Endothelial cell of umbilical vein (primary cell): ENCODE results near the gene TLN1. TPM values are rescaled to one million over a fixed set of nuclear protein-coding genes. Genes with fewer than 3 reads are reported as not detected.

Source experiments
- BruUV-seq: library from RNA; stranded (reverse); fragments of 400-500 nt; replicated peaks from 2 replicates; lab custom pipeline; 2021; lab: Mats Ljungman, UMichigan
- CTCF ChIA-PET: fragments of 300-600, 350-600 bp; sonication (Branson Sonifier 250); formaldehyde crosslinking; loops from one replicate; lab custom pipeline; 2021; ENCODE audit warnings: antibody characterized with exemption, inconsistent platforms; lab: Charles Lee
- POLR2A ChIA-PET: fragments of 300-600, 350-600 bp; sonication (Branson Sonifier 250); formaldehyde crosslinking; loops from one replicate; lab custom pipeline; 2021; ENCODE audit warnings: antibody characterized with exemption, inconsistent platforms; lab: Charles Lee
- DNase-seq: peaks from one replicate; pipeline ENCODE4 v3.0.0-alpha.2; 2011; ENCODE audit warnings: low read depth, low spot score
- FAIRE-seq: peaks from 2 replicates; lab custom pipeline; 2011; peaks lifted over from hg19 to GRCh38; lab: Jason Lieb, UNC
- H2AFZ ChIP-seq: 2 replicates; pipeline ENCODE4 v1.6.0; 2012; ENCODE audit warnings: low read depth, low read length, control low read depth, inconsistent platforms
- H3K27ac ChIP-seq: 2 replicates; pipeline ENCODE4 v1.5.1; 2011; ENCODE audit warnings: low read depth, mild to moderate bottlenecking, control low read depth, low read length, moderate library complexity; ENCODE audit not compliant: insufficient read depth
- H3K27me3 ChIP-seq, 2 experiments: 2 replicates each; pipeline versions ENCODE4 v1.6.0 to v1.6.1; 2011; ENCODE audit warnings: low read length in 2 of 2, mixed read lengths in 1 of 2; ENCODE audit not compliant: control insufficient read depth in 2 of 2, insufficient read depth in 2 of 2
- H3K36me3 ChIP-seq, 2 experiments: 2 replicates in 1 of 2; 3 replicates in 1 of 2; pipeline ENCODE4 v1.5.1; 2011; ENCODE audit warnings: low read length in 2 of 2, mild to moderate bottlenecking in 1 of 2, moderate library complexity in 1 of 2; ENCODE audit not compliant: control insufficient read depth in 2 of 2, insufficient read depth in 2 of 2; ENCODE audit errors: extremely low read depth in 1 of 2
- H3K4me1 ChIP-seq: 3 replicates; pipeline ENCODE4 v1.5.1; 2011; ENCODE audit warnings: mild to moderate bottlenecking, low read length; ENCODE audit not compliant: control insufficient read depth, insufficient read depth; ENCODE audit errors: extremely low read depth
- H3K4me2 ChIP-seq: 2 replicates; pipeline ENCODE4 v1.6.1; 2011; ENCODE audit warnings: low read length, control low read depth, mixed read lengths; ENCODE audit not compliant: insufficient read depth
- H3K4me3 ChIP-seq, 3 experiments: fragments of 200-600 bp in 1 of 3; sonication (generic), shearing (Covaris generic) in 1 of 3; replicated peaks in 1 of 3; 2 replicates each; pipeline ENCODE4 v1.5.1; 2011 to 2016; ENCODE audit warnings: control low read depth in 3 of 3, low read length in 3 of 3, mild to moderate bottlenecking in 2 of 3, inconsistent platforms in 1 of 3, low read depth in 1 of 3, moderate library complexity in 1 of 3; ENCODE audit not compliant: insufficient read depth in 1 of 3
- H3K79me2 ChIP-seq: 2 replicates; pipeline ENCODE4 v1.6.0; 2012; ENCODE audit warnings: low read length, inconsistent platforms; ENCODE audit not compliant: control insufficient read depth, insufficient read depth
- H3K9ac ChIP-seq: replicated peaks from 2 replicates; pipeline ENCODE3; 2011; ENCODE audit warnings: low read length, control low read depth; ENCODE audit not compliant: insufficient read depth; ENCODE audit errors: extremely low read depth
- H3K9me1 ChIP-seq: replicated peaks from 3 replicates; pipeline ENCODE4 v1.6.0; 2011; ENCODE audit warnings: mild to moderate bottlenecking, low read length; ENCODE audit not compliant: control insufficient read depth, insufficient read depth; ENCODE audit errors: extremely low read depth
- H3K9me3 ChIP-seq: replicated peaks from 2 replicates; pipeline ENCODE4 v1.5.1; 2012; ENCODE audit warnings: low read length, inconsistent platforms; ENCODE audit not compliant: control insufficient read depth, insufficient read depth
- H4K20me1 ChIP-seq: replicated peaks from 2 replicates; pipeline ENCODE3; 2011; ENCODE audit warnings: mild to moderate bottlenecking, low read length; ENCODE audit not compliant: control insufficient read depth, insufficient read depth; ENCODE audit errors: extremely low read depth
- EZH2 ChIP-seq: IDR thresholded peaks from 2 replicates; pipeline ENCODE4 v1.6.1; 2012; ENCODE audit warnings: borderline replicate concordance, low read depth, mild to moderate bottlenecking, moderate library complexity, low read length, inconsistent platforms; ENCODE audit not compliant: severe bottlenecking
- GATA2 ChIP-seq: IDR thresholded peaks from 2 replicates; pipeline ENCODE4 v1.7.0; 2011; ENCODE audit warnings: low read depth, mild to moderate bottlenecking, moderate library complexity, mixed read lengths, low read length; ENCODE audit not compliant: insufficient read length, insufficient read depth
- JUN ChIP-seq: IDR thresholded peaks from 2 replicates; pipeline ENCODE4 v1.6.1; 2011; ENCODE audit warnings: borderline replicate concordance, low read depth; ENCODE audit not compliant: insufficient read length, insufficient read depth
- MAX ChIP-seq: IDR thresholded peaks from 2 replicates; pipeline ENCODE4 v1.6.1; 2011; ENCODE audit not compliant: insufficient read depth, insufficient read length
- POLR2A ChIP-seq: IDR thresholded peaks from 2 replicates; pipeline ENCODE4 v1.6.1; 2012; ENCODE audit warnings: low read depth, mild to moderate bottlenecking, control low read depth, low read length
- dilution Hi-C: fragments of 300-500 bp; cut with MboI; formaldehyde crosslinking; loops from one replicate; pipeline ENCODE4 v1.15.0; 2019; ENCODE audit warnings: low sequenced_read_pairs; ENCODE audit not compliant: extremely low pct_ligation_motif_present
- intact Hi-C: fragments of 100-400 bp; cut with micrococcal nuclease; formaldehyde crosslinking; loops from one replicate; pipeline ENCODE4 v1.10.0; 2022
- polyA plus RNA-seq, 4 experiments: library from polyadenylated mRNA; depleted of rRNA in 3 of 4; stranded (reverse) in 3 of 4; unstranded in 1 of 4; fragments of >200 nt; gene quantifications; 2 replicates each; pipeline versions ENCODE4 v1.2.1 to v1.2.3, GENCODE V29; 2011 to 2012; ENCODE audit warnings: missing spikeins in 1 of 4
- total RNA-seq: library from RNA; stranded (reverse); gene quantifications from 2 replicates; pipeline ENCODE4 v1.2.3, GENCODE V29; 2021
- TF ChIP-seq, protein P1 (sequence below), 2 donors: IDR thresholded peaks; 1 replicate in 1 of 2; 2 replicates in 1 of 2; pipeline ENCODE4 v1.5.1; 2011; ENCODE audit warnings: low read length in 2 of 2, mild to moderate bottlenecking in 2 of 2, moderate library complexity in 2 of 2, control low read depth in 1 of 2, inconsistent platforms in 1 of 2, low read depth in 1 of 2; ENCODE audit not compliant: insufficient read depth in 1 of 2; ENCODE audit errors: extremely low read depth in 1 of 2

TLN1 gene
- total and polyA plus RNA-seq, 2 donors (not counting 3 experiments of a cell fraction or from before 2014, with no cell fraction given), result 120 to 450 TPM

DNA sequence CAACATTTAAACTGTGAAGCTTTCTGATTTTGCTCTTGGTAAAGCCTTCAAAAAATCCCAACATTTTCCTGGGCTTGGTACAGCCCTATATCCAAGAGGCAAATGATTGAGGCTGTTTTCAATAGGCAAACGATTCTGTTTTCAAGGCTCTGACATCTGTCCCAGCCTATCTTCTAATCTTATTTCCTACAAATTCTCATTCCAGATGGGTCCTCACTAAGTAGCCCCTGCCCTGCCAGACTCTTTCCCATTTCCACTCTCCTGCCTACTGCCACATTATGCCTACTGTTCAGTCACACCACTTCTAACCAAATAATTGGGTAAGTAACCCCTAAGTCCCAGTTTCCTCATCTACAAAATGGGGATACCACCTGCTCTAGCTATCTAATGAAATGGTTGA is 13.6 kb upstream of the TLN1 start:
- Histone ChIP-seq H3K9ac (peak overlapping the region; percentile 32), H3K4me2 (peak overlapping the region; percentile 98), H3K4me3 (peak overlapping the region; percentile 19 to 99 (median 87)), H3K4me1 (peaks cover 41% of the 10 kb centered on the region), H4K20me1 (no peaks in the 10 kb centered on the region), H3K79me2 (peaks cover 81% of the 10 kb centered on the region), H3K27me3 (no peaks in the 10 kb centered on the region), H3K9me3 (no peaks in the 10 kb centered on the region), H3K27ac (no peak overlapping the region), H2AFZ (no peak overlapping the region), H3K9me1 (no peaks in the 10 kb centered on the region), H3K36me3 (peaks cover 22 to 29% of the 10 kb centered on the region in 2 experiments)
- CTCF ChIA-PET, result interaction anchor here (0.6 to 7.2 kb wide), 9 partner anchors 9 to 137 kb away, joined by 4 to 86 read pairs (median 6); partner anchors contain the start of gene MSMP
- no peak for DNase-seq
- dilution Hi-C loops (no loop called here), intact Hi-C loops (loop anchor here (1.0 kb wide), 1 partner anchor 9 kb away; no protein-coding TSS in a partner anchor)
- no peak for FAIRE-seq
- POLR2A ChIA-PET, result no interaction called here
- BruUV-seq, result no TSS peak
- TF ChIP-seq, protein P1, sequence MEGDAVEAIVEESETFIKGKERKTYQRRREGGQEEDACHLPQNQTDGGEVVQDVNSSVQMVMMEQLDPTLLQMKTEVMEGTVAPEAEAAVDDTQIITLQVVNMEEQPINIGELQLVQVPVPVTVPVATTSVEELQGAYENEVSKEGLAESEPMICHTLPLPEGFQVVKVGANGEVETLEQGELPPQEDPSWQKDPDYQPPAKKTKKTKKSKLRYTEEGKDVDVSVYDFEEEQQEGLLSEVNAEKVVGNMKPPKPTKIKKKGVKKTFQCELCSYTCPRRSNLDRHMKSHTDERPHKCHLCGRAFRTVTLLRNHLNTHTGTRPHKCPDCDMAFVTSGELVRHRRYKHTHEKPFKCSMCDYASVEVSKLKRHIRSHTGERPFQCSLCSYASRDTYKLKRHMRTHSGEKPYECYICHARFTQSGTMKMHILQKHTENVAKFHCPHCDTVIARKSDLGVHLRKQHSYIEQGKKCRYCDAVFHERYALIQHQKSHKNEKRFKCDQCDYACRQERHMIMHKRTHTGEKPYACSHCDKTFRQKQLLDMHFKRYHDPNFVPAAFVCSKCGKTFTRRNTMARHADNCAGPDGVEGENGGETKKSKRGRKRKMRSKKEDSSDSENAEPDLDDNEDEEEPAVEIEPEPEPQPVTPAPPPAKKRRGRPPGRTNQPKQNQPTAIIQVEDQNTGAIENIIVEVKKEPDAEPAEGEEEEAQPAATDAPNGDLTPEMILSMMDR (IDR thresholded peaks at IDR 0.05; ENCODE audit: extremely low read depth in 1 of 2, insufficient read depth in 1 of 2, low read depth in 1 of 2, low read length in 2 of 2), result no peak
- TF ChIP-seq POLR2A (no peak), EZH2 (no peak), JUN (no peak), MAX (no peak), GATA2 (no peak)
